H1 (cell line): Measurements from ENCODE around the gene RHBDD2. TPM values are rescaled to one million over a fixed set of nuclear protein-coding genes. Genes with fewer than 3 reads are reported as not detected.

Source experiments
- CTCF ChIA-PET: fragments of 300-600 bp; sonication (Branson Sonifier 250); formaldehyde crosslinking; loops from one replicate; lab custom pipeline; 2021; ENCODE audit not compliant: partially characterized antibody; lab: Charles Lee
- POLR2A ChIA-PET: fragments of 300-600 bp; sonication (Branson Sonifier 250); formaldehyde crosslinking; loops from one replicate; lab custom pipeline; 2021; ENCODE audit warnings: inconsistent platforms; ENCODE audit not compliant: partially characterized antibody; lab: Charles Lee
- DNase-seq, 2 experiments: peaks; one replicate each; pipeline versions ENCODE4 v3.0.0 to v3.0.0-alpha.2; 2010 to 2022; ENCODE audit warnings: low spot score in 2 of 2, low read depth in 1 of 2, mixed read lengths in 1 of 2
- FAIRE-seq: peaks from 2 replicates; lab custom pipeline; 2011; peaks lifted over from hg19 to GRCh38; lab: Jason Lieb, UNC
- H2AFZ ChIP-seq: 2 replicates; pipeline ENCODE4 v1.8.1; 2012; ENCODE audit warnings: low read length, inconsistent platforms
- H2AK5ac ChIP-seq: 2 replicates; pipeline ENCODE4 v1.6.1; 2013; ENCODE audit warnings: low read depth, low read length
- H2BK120ac ChIP-seq: replicated peaks from 2 replicates; pipeline ENCODE3; 2013; ENCODE audit warnings: low read depth, low read length, inconsistent platforms
- H2BK12ac ChIP-seq: 2 replicates; pipeline ENCODE4 v1.6.1; 2013; ENCODE audit warnings: low read depth, low read length
- H2BK15ac ChIP-seq: 2 replicates; pipeline ENCODE4 v1.6.1; 2013; ENCODE audit warnings: low read length
- H2BK20ac ChIP-seq: 2 replicates; pipeline ENCODE4 v1.6.1; 2013; ENCODE audit warnings: low read length
- H2BK5ac ChIP-seq: 2 replicates; pipeline ENCODE4 v1.6.1; 2013; ENCODE audit warnings: low read depth, low read length
- H3K14ac ChIP-seq: 2 replicates; pipeline ENCODE4 v1.6.1; 2013; ENCODE audit warnings: inconsistent platforms; ENCODE audit not compliant: insufficient read length
- H3K18ac ChIP-seq: 2 replicates; pipeline ENCODE4 v1.6.1; 2013; ENCODE audit warnings: low read length; ENCODE audit errors: extremely low read depth
- H3K23ac ChIP-seq: 2 replicates; pipeline ENCODE4 v1.6.1; 2013; ENCODE audit warnings: inconsistent platforms; ENCODE audit not compliant: insufficient read length
- H3K23me2 ChIP-seq: 2 replicates; pipeline ENCODE4 v1.6.1; 2013; ENCODE audit warnings: low read depth, low read length
- H3K27ac ChIP-seq: 2 replicates; pipeline ENCODE4 v1.6.1; 2011; ENCODE audit warnings: low read depth, low read length, inconsistent platforms
- H3K27me3 ChIP-seq, 4 experiments: replicated peaks in 1 of 4; 1 replicate in 1 of 4; 2 replicates in 3 of 4; pipeline versions ENCODE4 v1.6.1 to v1.8.1; 2011 to 2013; ENCODE audit warnings: low read length in 3 of 4, mild to moderate bottlenecking in 3 of 4, inconsistent platforms in 2 of 4, mixed read lengths in 2 of 4, moderate library complexity in 1 of 4; ENCODE audit not compliant: control insufficient read depth in 3 of 4, insufficient read depth in 3 of 4; ENCODE audit errors: extremely low read depth in 1 of 4
- H3K36me3 ChIP-seq, 4 experiments: 2 replicates each; pipeline versions ENCODE4 v1.6.1 to v1.8.1; 2011 to 2013; ENCODE audit warnings: mild to moderate bottlenecking in 4 of 4, low read length in 3 of 4, moderate library complexity in 2 of 4, control low read depth in 1 of 4, inconsistent platforms in 1 of 4; ENCODE audit not compliant: insufficient read depth in 4 of 4, control insufficient read depth in 2 of 4
- H3K4ac ChIP-seq: replicated peaks from 2 replicates; pipeline ENCODE3; 2013; ENCODE audit warnings: low read length, low read depth, mixed read lengths, inconsistent platforms; ENCODE audit not compliant: insufficient read length
- H3K4me1 ChIP-seq, 4 experiments: replicated peaks in 1 of 4; 1 replicate in 1 of 4; 2 replicates in 3 of 4; pipeline versions ENCODE4 v1.6.1 to v1.8.1; 2011 to 2013; ENCODE audit warnings: low read length in 3 of 4, inconsistent platforms in 2 of 4, mixed read lengths in 1 of 4; ENCODE audit not compliant: insufficient read depth in 4 of 4, control insufficient read depth in 3 of 4
- H3K4me2 ChIP-seq, 2 experiments: 2 replicates each; pipeline versions ENCODE4 v1.6.1 to v1.8.1; 2011 to 2013; ENCODE audit warnings: low read depth in 2 of 2, low read length in 2 of 2, control low read depth in 1 of 2, inconsistent platforms in 1 of 2, mild to moderate bottlenecking in 1 of 2; ENCODE audit not compliant: insufficient read depth in 1 of 2
- H3K4me3 ChIP-seq, 4 experiments: fragments of 200-600, 300-600 bp in 1 of 4; sonication (generic), shearing (Covaris generic), sonication (Bioruptor Twin) in 1 of 4; 2 replicates each; pipeline versions ENCODE4 v1.5.1 to v1.8.1; 2011 to 2016; ENCODE audit warnings: low read length in 4 of 4, low read depth in 3 of 4, control low read depth in 2 of 4, inconsistent platforms in 2 of 4, mild to moderate bottlenecking in 2 of 4, mixed read lengths in 1 of 4, moderate library complexity in 1 of 4; ENCODE audit not compliant: insufficient read depth in 2 of 4; ENCODE audit errors: extremely low read depth in 1 of 4
- H3K56ac ChIP-seq: replicated peaks from 2 replicates; pipeline ENCODE3; 2013; ENCODE audit warnings: low read depth, mild to moderate bottlenecking, mixed read lengths, low read length, inconsistent platforms; ENCODE audit not compliant: insufficient read length
- H3K79me1 ChIP-seq: 2 replicates; pipeline ENCODE4 v1.6.1; 2013; ENCODE audit warnings: low read depth, low read length, control low read depth
- H3K79me2 ChIP-seq, 2 experiments: 2 replicates each; pipeline versions ENCODE4 v1.6.1 to v1.8.1; 2012 to 2013; ENCODE audit warnings: low read length in 2 of 2, mild to moderate bottlenecking in 2 of 2, inconsistent platforms in 1 of 2; ENCODE audit not compliant: insufficient read depth in 2 of 2, control insufficient read depth in 1 of 2
- H3K9ac ChIP-seq, 4 experiments: replicated peaks in 1 of 4; 1 replicate in 1 of 4; 2 replicates in 3 of 4; pipeline versions ENCODE4 v1.6.1 to v1.8.1; 2011 to 2013; ENCODE audit warnings: low read depth in 3 of 4, low read length in 3 of 4, control low read depth in 2 of 4, mild to moderate bottlenecking in 2 of 4, moderate library complexity in 2 of 4, inconsistent platforms in 1 of 4; ENCODE audit errors: extremely low read depth in 1 of 4
- H3K9me3 ChIP-seq, 2 experiments: 2 replicates each; pipeline versions ENCODE4 v1.6.1 to v1.8.1; 2012 to 2013; ENCODE audit warnings: mild to moderate bottlenecking in 2 of 2, moderate library complexity in 2 of 2, control low read depth in 1 of 2, inconsistent platforms in 1 of 2, low read depth in 1 of 2, low read length in 1 of 2, mixed read lengths in 1 of 2; ENCODE audit not compliant: insufficient read depth in 2 of 2
- H4K20me1 ChIP-seq, 2 experiments: replicated peaks in 1 of 2; 2 replicates each; pipeline versions ENCODE3 to v1.8.1; 2011 to 2013; ENCODE audit warnings: inconsistent platforms in 2 of 2, low read length in 2 of 2, mild to moderate bottlenecking in 1 of 2; ENCODE audit not compliant: insufficient read depth in 2 of 2, control insufficient read depth in 1 of 2
- H4K5ac ChIP-seq: 2 replicates; pipeline ENCODE4 v1.6.1; 2013; ENCODE audit warnings: low read length, low read depth, mixed read lengths, inconsistent platforms; ENCODE audit not compliant: insufficient read length
- H4K8ac ChIP-seq: 2 replicates; pipeline ENCODE4 v1.8.0; 2013; ENCODE audit warnings: mild to moderate bottlenecking, moderate library complexity, low read length, inconsistent platforms; ENCODE audit not compliant: insufficient read depth; ENCODE audit errors: extremely low read depth
- H4K91ac ChIP-seq: replicated peaks from 2 replicates; pipeline ENCODE3; 2013; ENCODE audit warnings: low read length, mixed read lengths, inconsistent platforms; ENCODE audit not compliant: insufficient read length
- EGR1 ChIP-seq: IDR thresholded peaks from 2 replicates; pipeline ENCODE4 v1.6.1; 2011; ENCODE audit warnings: low read depth, low read length, borderline replicate concordance
- TCF12 ChIP-seq: IDR thresholded peaks from 2 replicates; pipeline ENCODE4 v1.6.1; 2011; ENCODE audit warnings: low read depth, mild to moderate bottlenecking, low read length
- WGBS, 2 experiments: shearing (Covaris generic) in 1 of 2; methylation state at CpG; one replicate each; pipeline versions ENCODE4 v1.1.6 to v1.1.7; 2013 to 2015; ENCODE audit warnings: low lambda C conversion rate in 2 of 2, mixed read lengths in 2 of 2, inconsistent platforms in 1 of 2, low coverage in 1 of 2, missing lambda C conversion rate in 1 of 2; ENCODE audit not compliant: insufficient replicate concordance in 2 of 2, insufficient coverage in 1 of 2, insufficient read length in 1 of 2; ENCODE audit errors: extremely low coverage in 1 of 2, missing lambda C conversion rate in 1 of 2; 5-methylcytosine and 5-hydroxymethylcytosine counted together
- polyA plus RNA-seq, 7 experiments: library from polyadenylated mRNA; depleted of rRNA in 3 of 7; stranded (reverse) in 5 of 7; unstranded in 2 of 7; fragments of >200 nt in 5 of 7; fragments of 200-250 nt in 2 of 7; gene quantifications; 1 replicate in 5 of 7; 2 replicates in 1 of 7; 4 replicates in 1 of 7; pipeline versions ENCODE4 v1.2.1 to v1.2.3, GENCODE V29; 2011 to 2013; ENCODE audit warnings: missing spikeins in 2 of 7, mixed read lengths in 2 of 7
- total RNA-seq: library from RNA; stranded (reverse); fragmentation: NEBNext Ultra II Directional; extraction: Animal tissue kit (Norgen Biotek cat#: 25700); gene quantifications from 2 replicates; pipeline ENCODE4 v1.2.1, GENCODE V29; 2021
- TF ChIP-seq, protein P1 (sequence below): IDR thresholded peaks from 2 replicates; pipeline ENCODE4 v1.6.1; 2011; ENCODE audit warnings: low read length, improper control_type of control experiment

The RHBDD2 gene
- total and polyA plus RNA-seq, 2 of the 8 experiments (the other 6 are each of a cell fraction or from before 2014, with no cell fraction given) = 28.3 to 65.5 TPM

DNA sequence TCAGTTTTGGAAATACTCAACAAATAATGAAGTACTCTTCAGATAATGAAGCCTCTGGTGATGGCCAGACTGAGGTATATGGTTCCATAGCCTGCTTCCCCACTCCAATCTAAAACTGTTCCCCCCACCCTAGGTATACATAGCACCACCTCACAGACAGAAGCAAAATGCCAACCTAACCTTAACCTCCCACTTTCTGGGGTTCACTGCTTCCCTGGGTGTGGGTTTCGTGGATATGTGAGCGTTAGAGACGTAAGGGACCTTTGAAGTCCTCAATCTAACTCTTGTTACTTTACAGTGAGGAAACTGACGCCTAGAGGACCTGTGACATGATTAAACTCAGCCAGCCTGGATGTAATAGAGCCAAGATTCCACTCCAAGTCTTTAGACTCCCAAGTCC, 1.4 kb downstream of the RHBDD2 start:
- no peak overlapping the region for H2BK120ac ChIP-seq
- TF ChIP-seq, protein P1, sequence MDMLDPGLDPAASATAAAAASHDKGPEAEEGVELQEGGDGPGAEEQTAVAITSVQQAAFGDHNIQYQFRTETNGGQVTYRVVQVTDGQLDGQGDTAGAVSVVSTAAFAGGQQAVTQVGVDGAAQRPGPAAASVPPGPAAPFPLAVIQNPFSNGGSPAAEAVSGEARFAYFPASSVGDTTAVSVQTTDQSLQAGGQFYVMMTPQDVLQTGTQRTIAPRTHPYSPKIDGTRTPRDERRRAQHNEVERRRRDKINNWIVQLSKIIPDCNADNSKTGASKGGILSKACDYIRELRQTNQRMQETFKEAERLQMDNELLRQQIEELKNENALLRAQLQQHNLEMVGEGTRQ = no peak
- TF ChIP-seq TCF12 (no peak), EGR1 (no peak)
- H3K4me1 ChIP-seq = peaks cover 5 to 11% (median 9%) of the 10 kb centered on the region in 4 experiments
- H3K23me2 ChIP-seq = peaks cover 11% of the 10 kb centered on the region
- no peak overlapping the region for H3K18ac ChIP-seq
- H3K14ac ChIP-seq = no peak overlapping the region
- H3K79me1 ChIP-seq = no peaks in the 10 kb centered on the region; the same call in none of the 2 replicates
- H2AFZ ChIP-seq = no peak overlapping the region
- no peak overlapping the region for H4K5ac ChIP-seq
- H2AK5ac ChIP-seq = no peak overlapping the region
- H3K9ac ChIP-seq = no peak overlapping the region
- H4K91ac ChIP-seq = no peak overlapping the region
- 80% methylated on average over 4 of the region's 4 CpGs; no CpG with 5 or more reads in 1 of the 2 experiments for WGBS, 2 experiments
- CTCF ChIA-PET = no interaction called here
- H3K79me2 ChIP-seq = peaks cover 0 to 15% of the 10 kb centered on the region in 2 experiments; a peak in 2 of 4 replicates
- H3K4me3 ChIP-seq = peak overlapping the region in 2 of 4 experiments; percentile 4 to 77; a peak in 3 of 8 replicates
- no peak overlapping the region for H4K8ac ChIP-seq
- H3K9me3 ChIP-seq = no peaks in the 10 kb centered on the region
- H2BK20ac ChIP-seq = no peak overlapping the region
- no peak overlapping the region for H3K4ac ChIP-seq
- H3K27ac ChIP-seq = no peak overlapping the region
- FAIRE-seq = no peak
- no peak overlapping the region for H2BK15ac ChIP-seq
- H2BK5ac ChIP-seq = no peak overlapping the region
- H2BK12ac ChIP-seq = no peak overlapping the region
- POLR2A ChIA-PET = interaction anchor here (0.6 to 3.6 kb wide), 4 partner anchors 10 to 63 kb away, joined by 3 to 22 read pairs (median 5); no protein-coding TSS in a partner anchor
- peaks cover 8 to 22% of the 10 kb centered on the region in 2 experiments for H4K20me1 ChIP-seq
- H3K23ac ChIP-seq = no peak overlapping the region
- peak overlapping the region; percentile 76 to 96 for H3K4me2 ChIP-seq
- no peak for DNase-seq
- H3K36me3 ChIP-seq = peaks cover 18 to 44% (median 32%) of the 10 kb centered on the region in 4 experiments
- H3K27me3 ChIP-seq = peaks cover 0 to 8% (median under 1%) of the 10 kb centered on the region in 4 experiments; a peak in 1 of 7 replicates
- H3K56ac ChIP-seq = no peak overlapping the region
